ENCODE results near the gene AMOTL1.
"Not testable (repeated sequence)": the region's sequence is repeated elsewhere in the genome, so short reads cannot be mapped to it uniquely, and the experiment has no call there.

- TF ChIP-seq, protein P1, sequence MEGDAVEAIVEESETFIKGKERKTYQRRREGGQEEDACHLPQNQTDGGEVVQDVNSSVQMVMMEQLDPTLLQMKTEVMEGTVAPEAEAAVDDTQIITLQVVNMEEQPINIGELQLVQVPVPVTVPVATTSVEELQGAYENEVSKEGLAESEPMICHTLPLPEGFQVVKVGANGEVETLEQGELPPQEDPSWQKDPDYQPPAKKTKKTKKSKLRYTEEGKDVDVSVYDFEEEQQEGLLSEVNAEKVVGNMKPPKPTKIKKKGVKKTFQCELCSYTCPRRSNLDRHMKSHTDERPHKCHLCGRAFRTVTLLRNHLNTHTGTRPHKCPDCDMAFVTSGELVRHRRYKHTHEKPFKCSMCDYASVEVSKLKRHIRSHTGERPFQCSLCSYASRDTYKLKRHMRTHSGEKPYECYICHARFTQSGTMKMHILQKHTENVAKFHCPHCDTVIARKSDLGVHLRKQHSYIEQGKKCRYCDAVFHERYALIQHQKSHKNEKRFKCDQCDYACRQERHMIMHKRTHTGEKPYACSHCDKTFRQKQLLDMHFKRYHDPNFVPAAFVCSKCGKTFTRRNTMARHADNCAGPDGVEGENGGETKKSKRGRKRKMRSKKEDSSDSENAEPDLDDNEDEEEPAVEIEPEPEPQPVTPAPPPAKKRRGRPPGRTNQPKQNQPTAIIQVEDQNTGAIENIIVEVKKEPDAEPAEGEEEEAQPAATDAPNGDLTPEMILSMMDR (IDR thresholded peaks at IDR 0.05; ENCODE audit: borderline replicate concordance, extremely low read depth, low read length, poor library complexity, severe bottlenecking), result not testable (repeated sequence)
- not testable (repeated sequence) for TF ChIP-seq EZH2 (IDR thresholded peaks at IDR 0.05; ENCODE audit: borderline replicate concordance, low read depth, low read length, severe bottlenecking)
Observed at GRCh38 chr11:94812724-94813720, 44.9 kb downstream of the AMOTL1 start.
